K562 (cell line): ENCODE data around the gene PBXIP1. TPM values are rescaled to one million over a fixed set of nuclear protein-coding genes. Genes with fewer than 3 reads are reported as not detected.

ENCODE experiments used
- AFF1 ChIP-seq, 2 experiments: fragments of 450-650 bp; IDR thresholded peaks; 2 replicates each; pipeline ENCODE4 v1.6.1; 2018; ENCODE audit warnings: mild to moderate bottlenecking in 2 of 2, low read depth in 1 of 2; ENCODE audit not compliant: partially characterized antibody in 2 of 2
- CREM ChIP-seq: IDR thresholded peaks from 2 replicates; pipeline ENCODE4 v1.6.1; 2014; ENCODE audit warnings: antibody characterized with exemption, low read depth
- DDX20 ChIP-seq: fragments of 450-650 bp; IDR thresholded peaks from 2 replicates; pipeline ENCODE4 v1.6.1; 2016; ENCODE audit warnings: missing genetic modification characterization, low read depth, mild to moderate bottlenecking, missing compliant biosample characterization, moderate library complexity
- EHMT2 ChIP-seq: fragments of 450-650 bp; IDR thresholded peaks from 2 replicates; pipeline ENCODE4 v1.6.1; 2018; ENCODE audit warnings: antibody characterized with exemption
- HDAC1 ChIP-seq, 2 experiments: fragments of 450-650 bp; IDR thresholded peaks; 2 replicates each; pipeline ENCODE4 v1.6.1; 2016 to 2017; ENCODE audit warnings: inconsistent platforms in 1 of 2, mild to moderate bottlenecking in 1 of 2, moderate library complexity in 1 of 2
- HMG20A ChIP-seq: fragments of 450-650 bp; formaldehyde crosslinking; conservative IDR thresholded peaks from 2 replicates; pipeline ENCODE4 v1.4.0; 2020; ENCODE audit warnings: mild to moderate bottlenecking, mixed read lengths
- HOXB6 ChIP-seq: fragments of 250-450 bp; sonication (Bioruptor Pico); IDR thresholded peaks from 2 replicates; pipeline ENCODE4 v1.5.1; 2022; ENCODE audit warnings: mild to moderate bottlenecking, borderline replicate concordance
- KAT7 ChIP-seq: sonication (generic); formaldehyde crosslinking; IDR thresholded peaks from 2 replicates; pipeline ENCODE4 v1.8.0; 2022; ENCODE audit warnings: missing genetic modification reagents, mild to moderate bottlenecking, borderline replicate concordance
- L3MBTL2 ChIP-seq: fragments of 450-650 bp; IDR thresholded peaks from 2 replicates; pipeline ENCODE4 v1.6.1; 2016; ENCODE audit warnings: mild to moderate bottlenecking, moderate library complexity
- LEF1 ChIP-seq: fragments of 450-650 bp; IDR thresholded peaks from 2 replicates; pipeline ENCODE4 v1.6.1; 2016; ENCODE audit warnings: mild to moderate bottlenecking
- MAFK ChIP-seq: IDR thresholded peaks from 2 replicates; pipeline ENCODE4 v1.6.1; 2011; ENCODE audit warnings: low read length, improper control_type of control experiment
- MEF2A ChIP-seq: IDR thresholded peaks from 2 replicates; pipeline ENCODE4 v1.6.1; 2011; ENCODE audit warnings: low read depth, mild to moderate bottlenecking, low read length, moderate library complexity; ENCODE audit not compliant: control insufficient read depth
- MLLT1 ChIP-seq, 2 experiments: fragments of 450-650 bp; IDR thresholded peaks; 2 replicates each; pipeline ENCODE4 v1.6.1; 2016
- NCOA2 ChIP-seq, 2 experiments: fragments of 450-650 bp; IDR thresholded peaks; 2 replicates each; pipeline ENCODE4 v1.6.1; 2018; ENCODE audit warnings: mild to moderate bottlenecking in 2 of 2, moderate library complexity in 1 of 2; ENCODE audit not compliant: partially characterized antibody in 2 of 2
- PHF21A ChIP-seq: fragments of 450-650 bp; IDR thresholded peaks from 2 replicates; pipeline ENCODE4 v1.6.1; 2017; ENCODE audit warnings: low read depth, borderline replicate concordance
- RCOR1 ChIP-seq, 2 experiments: IDR thresholded peaks; 2 replicates each; pipeline ENCODE4 v1.6.1; 2012; ENCODE audit warnings: low read depth in 2 of 2, low read length in 2 of 2, borderline replicate concordance in 1 of 2, improper control_type of control experiment in 1 of 2
- SMARCA4 ChIP-seq: fragments of 450-650 bp; IDR thresholded peaks from 2 replicates; pipeline ENCODE4 v1.6.1; 2016
- SP1 ChIP-seq: sonication (generic); formaldehyde crosslinking; IDR thresholded peaks from 2 replicates; pipeline ENCODE4 v1.8.1; 2022; ENCODE audit warnings: mild to moderate bottlenecking, missing genetic modification reagents
- TBP ChIP-seq: optimal IDR thresholded peaks from 2 replicates; pipeline ENCODE3; 2011; ENCODE audit warnings: low read depth, low read length, improper control_type of control experiment
- TOE1 ChIP-seq, 2 experiments: fragments of 450-650 bp in 1 of 2; sonication (generic) in 1 of 2; formaldehyde crosslinking in 1 of 2; IDR thresholded peaks; 2 replicates each; pipeline versions ENCODE4 v1.7.1 to v1.8.0; 2016 to 2022; ENCODE audit warnings: borderline replicate concordance in 2 of 2, mild to moderate bottlenecking in 2 of 2, antibody characterized with exemption in 1 of 2, inconsistent platforms in 1 of 2, low read depth in 1 of 2, missing genetic modification reagents in 1 of 2, moderate library complexity in 1 of 2
- ZNF444 ChIP-seq: fragments of 250-450 bp; sonication (Bioruptor Pico); IDR thresholded peaks from 2 replicates; pipeline ENCODE4 v1.4.0; 2020; ENCODE audit warnings: mild to moderate bottlenecking, moderate library complexity
- polyA plus RNA-seq, 8 experiments: library from polyadenylated mRNA; depleted of rRNA in 4 of 8; stranded (reverse) in 5 of 8; unstranded in 3 of 8; fragments of >200 nt; fragmentation: Nextera tagmentation in 2 of 8; fragmentation: Illumina TruSeq in 1 of 8; extraction: Ambion mirVana in 2 of 8; extraction: Trizol in 1 of 8; gene quantifications; 2 replicates each; pipeline versions ENCODE4 v1.2.1 to v1.2.3, GENCODE V29; 2011 to 2014; ENCODE audit warnings: inconsistent platforms in 1 of 8, missing spikeins in 1 of 8
- total RNA-seq, 7 experiments: library from RNA; depleted of rRNA in 6 of 7; stranded (reverse); fragments of >200 nt in 6 of 7; fragmentation: Illumina TruSeq in 2 of 7; extraction: Trizol in 2 of 7; gene quantifications; 2 replicates each; pipeline versions ENCODE4 v1.2.1 to v1.2.3, GENCODE V29; 2011 to 2021; ENCODE audit warnings: low replicate concordance in 1 of 7

PBXIP1 gene
- total and polyA plus RNA-seq, 9 of the 15 experiments (the other 6 are each of a cell fraction or from before 2014, with no cell fraction given), result 0.13 to 8.3 (median 5.8) TPM

- no peak; the same call in 1 of the 2 replicates for TF ChIP-seq PHF21A
- TF ChIP-seq HMG20A (CRISPR knock-in tag), result no peak
- TF ChIP-seq NCOA2 (IDR thresholded peaks at IDR 0.05; ENCODE audit: partially characterized antibody in 2 of 2), result no peak
- TF ChIP-seq MLLT1 (IDR thresholded peaks at IDR 0.05), result peak; percentile 91 to 92
- peak; percentile 86 for TF ChIP-seq LEF1
- TF ChIP-seq HDAC1 (IDR thresholded peaks at IDR 0.05), result peak in 1 of 2 experiments; percentile 81; a peak in 2 of 4 replicates
- peak; percentile 86 for TF ChIP-seq CREM
- peak; percentile 83 for TF ChIP-seq SP1
- TF ChIP-seq RCOR1 (IDR thresholded peaks at IDR 0.05; ENCODE audit: borderline replicate concordance in 1 of 2, low read depth in 2 of 2, low read length in 2 of 2), result 0 out of 4 replicates have a peak, but pooled peaks of 1 of the 2 experiments have one; percentile 8
- TF ChIP-seq MEF2A, result no peak
- TF ChIP-seq TBP, result peak; percentile 62
- peak in 1 of 2 experiments; percentile 96 for TF ChIP-seq AFF1 (IDR thresholded peaks at IDR 0.05; ENCODE audit: low read depth in 1 of 2, partially characterized antibody in 2 of 2)
- TF ChIP-seq SMARCA4, result peak; percentile 75
- peak; percentile 97 for TF ChIP-seq TOE1 (IDR thresholded peaks at IDR 0.05; ENCODE audit: borderline replicate concordance)
- TF ChIP-seq TOE1 (CRISPR knock-in tag; IDR thresholded peaks at IDR 0.05; ENCODE audit: borderline replicate concordance, low read depth), result no peak
- TF ChIP-seq HOXB6 (CRISPR knock-in tag), result no peak
- peak; percentile 80; the same call in 1 of the 2 replicates for TF ChIP-seq ZNF444 (CRISPR knock-in tag)
- 0 out of 2 replicates have a peak, but pooled peaks have one; percentile 12 for TF ChIP-seq EHMT2
- no peak for TF ChIP-seq L3MBTL2
- no peak for TF ChIP-seq DDX20
- TF ChIP-seq MAFK, result 0 out of 2 replicates have a peak, but pooled peaks have one; percentile 14
- TF ChIP-seq KAT7 (CRISPR knock-in tag), result peak; percentile 82; the same call in 1 of the 2 replicates
Observed at GRCh38 chr1:155001675-155002463, 46.0 kb upstream of the PBXIP1 start (continued).
